ENCODE measurements around the gene CLCN7. TPM values are rescaled to one million over a fixed set of nuclear protein-coding genes. Genes with fewer than 3 reads are reported as not detected.

CLCN7 gene
- total and polyA plus RNA-seq, 2 experiments from 2014 or later, result 17.4 to 53.8 TPM

- no peaks in the 10 kb centered on the region for H3K36me3 ChIP-seq (ENCODE audit: insufficient read depth)
- no peaks in the 10 kb centered on the region for H4K20me1 ChIP-seq (replicated peaks; ENCODE audit: insufficient read depth)
- H3K4me2 ChIP-seq, result no peak overlapping the region
- Mint-ChIP-seq H3K27ac (no peak overlapping the region), H3K9me3 (no peaks in the 10 kb centered on the region; the same call in 2 of the 3 replicates), H3K4me3 (no peak overlapping the region), H3K36me3 (ENCODE audit: low read depth) (no peaks in the 10 kb centered on the region), H3K4me1 (no peaks in the 10 kb centered on the region), H3K27me3 (ENCODE audit: insufficient read depth, low read depth, poor library complexity) (peaks cover 10% of the 10 kb centered on the region)
- DNase-seq (ENCODE audit: low spot score), result no peak
- H3K27me3 ChIP-seq (ENCODE audit: insufficient read depth), result no peaks in the 10 kb centered on the region
- TF ChIP-seq ZNF462 (CRISPR knock-in tag; IDR thresholded peaks at IDR 0.05) (no peak), JUNB (IDR thresholded peaks at IDR 0.05; ENCODE audit: unreplicated experiment) (no peak), ZNF331 (CRISPR knock-in tag; IDR thresholded peaks at IDR 0.05; ENCODE audit: low read depth) (no peak), STAT1 (IDR thresholded peaks at IDR 0.05; ENCODE audit: unreplicated experiment) (no peak), ETS1 (IDR thresholded peaks at IDR 0.05) (no peak), NANOG (IDR thresholded peaks at IDR 0.05; ENCODE audit: borderline replicate concordance) (no peak), CTCF (conservative IDR thresholded peaks at IDR 0.05; ENCODE audit: low read depth in 2 of 2) (no peak), POLR2AphosphoS5 (IDR thresholded peaks at IDR 0.05; ENCODE audit: low read depth) (no peak)
- no peaks in the 10 kb centered on the region for H3K9me2 ChIP-seq (ENCODE audit: insufficient read depth)
- no peak overlapping the region for H2AFZ ChIP-seq
- no peaks in the 10 kb centered on the region for H3F3A ChIP-seq (replicated peaks; ENCODE audit: low read depth)
- no peaks in the 10 kb centered on the region for H3K4me1 ChIP-seq (ENCODE audit: insufficient read depth)
- no peaks in the 10 kb centered on the region for H3K79me2 ChIP-seq (replicated peaks; ENCODE audit: insufficient read depth)
- ATAC-seq, result no peak
- no peak overlapping the region for H3K4me3 ChIP-seq
- H3K27ac ChIP-seq (ENCODE audit: low read depth), result no peak overlapping the region
These were observed 41.6 kb downstream of the CLCN7 start for GRCh38 chr16:1433263-1433560.

All from GM23338 (cell line).